ENCODE data around the gene RGL4. TPM values are rescaled to one million over a fixed set of nuclear protein-coding genes. Genes with fewer than 3 reads are reported as not detected.

Gene RGL4
- total and polyA plus RNA-seq, 2 of the 8 experiments (the other 6 are each of a cell fraction or from before 2014, with no cell fraction given), result not detected

- TF ChIP-seq, protein P1, sequence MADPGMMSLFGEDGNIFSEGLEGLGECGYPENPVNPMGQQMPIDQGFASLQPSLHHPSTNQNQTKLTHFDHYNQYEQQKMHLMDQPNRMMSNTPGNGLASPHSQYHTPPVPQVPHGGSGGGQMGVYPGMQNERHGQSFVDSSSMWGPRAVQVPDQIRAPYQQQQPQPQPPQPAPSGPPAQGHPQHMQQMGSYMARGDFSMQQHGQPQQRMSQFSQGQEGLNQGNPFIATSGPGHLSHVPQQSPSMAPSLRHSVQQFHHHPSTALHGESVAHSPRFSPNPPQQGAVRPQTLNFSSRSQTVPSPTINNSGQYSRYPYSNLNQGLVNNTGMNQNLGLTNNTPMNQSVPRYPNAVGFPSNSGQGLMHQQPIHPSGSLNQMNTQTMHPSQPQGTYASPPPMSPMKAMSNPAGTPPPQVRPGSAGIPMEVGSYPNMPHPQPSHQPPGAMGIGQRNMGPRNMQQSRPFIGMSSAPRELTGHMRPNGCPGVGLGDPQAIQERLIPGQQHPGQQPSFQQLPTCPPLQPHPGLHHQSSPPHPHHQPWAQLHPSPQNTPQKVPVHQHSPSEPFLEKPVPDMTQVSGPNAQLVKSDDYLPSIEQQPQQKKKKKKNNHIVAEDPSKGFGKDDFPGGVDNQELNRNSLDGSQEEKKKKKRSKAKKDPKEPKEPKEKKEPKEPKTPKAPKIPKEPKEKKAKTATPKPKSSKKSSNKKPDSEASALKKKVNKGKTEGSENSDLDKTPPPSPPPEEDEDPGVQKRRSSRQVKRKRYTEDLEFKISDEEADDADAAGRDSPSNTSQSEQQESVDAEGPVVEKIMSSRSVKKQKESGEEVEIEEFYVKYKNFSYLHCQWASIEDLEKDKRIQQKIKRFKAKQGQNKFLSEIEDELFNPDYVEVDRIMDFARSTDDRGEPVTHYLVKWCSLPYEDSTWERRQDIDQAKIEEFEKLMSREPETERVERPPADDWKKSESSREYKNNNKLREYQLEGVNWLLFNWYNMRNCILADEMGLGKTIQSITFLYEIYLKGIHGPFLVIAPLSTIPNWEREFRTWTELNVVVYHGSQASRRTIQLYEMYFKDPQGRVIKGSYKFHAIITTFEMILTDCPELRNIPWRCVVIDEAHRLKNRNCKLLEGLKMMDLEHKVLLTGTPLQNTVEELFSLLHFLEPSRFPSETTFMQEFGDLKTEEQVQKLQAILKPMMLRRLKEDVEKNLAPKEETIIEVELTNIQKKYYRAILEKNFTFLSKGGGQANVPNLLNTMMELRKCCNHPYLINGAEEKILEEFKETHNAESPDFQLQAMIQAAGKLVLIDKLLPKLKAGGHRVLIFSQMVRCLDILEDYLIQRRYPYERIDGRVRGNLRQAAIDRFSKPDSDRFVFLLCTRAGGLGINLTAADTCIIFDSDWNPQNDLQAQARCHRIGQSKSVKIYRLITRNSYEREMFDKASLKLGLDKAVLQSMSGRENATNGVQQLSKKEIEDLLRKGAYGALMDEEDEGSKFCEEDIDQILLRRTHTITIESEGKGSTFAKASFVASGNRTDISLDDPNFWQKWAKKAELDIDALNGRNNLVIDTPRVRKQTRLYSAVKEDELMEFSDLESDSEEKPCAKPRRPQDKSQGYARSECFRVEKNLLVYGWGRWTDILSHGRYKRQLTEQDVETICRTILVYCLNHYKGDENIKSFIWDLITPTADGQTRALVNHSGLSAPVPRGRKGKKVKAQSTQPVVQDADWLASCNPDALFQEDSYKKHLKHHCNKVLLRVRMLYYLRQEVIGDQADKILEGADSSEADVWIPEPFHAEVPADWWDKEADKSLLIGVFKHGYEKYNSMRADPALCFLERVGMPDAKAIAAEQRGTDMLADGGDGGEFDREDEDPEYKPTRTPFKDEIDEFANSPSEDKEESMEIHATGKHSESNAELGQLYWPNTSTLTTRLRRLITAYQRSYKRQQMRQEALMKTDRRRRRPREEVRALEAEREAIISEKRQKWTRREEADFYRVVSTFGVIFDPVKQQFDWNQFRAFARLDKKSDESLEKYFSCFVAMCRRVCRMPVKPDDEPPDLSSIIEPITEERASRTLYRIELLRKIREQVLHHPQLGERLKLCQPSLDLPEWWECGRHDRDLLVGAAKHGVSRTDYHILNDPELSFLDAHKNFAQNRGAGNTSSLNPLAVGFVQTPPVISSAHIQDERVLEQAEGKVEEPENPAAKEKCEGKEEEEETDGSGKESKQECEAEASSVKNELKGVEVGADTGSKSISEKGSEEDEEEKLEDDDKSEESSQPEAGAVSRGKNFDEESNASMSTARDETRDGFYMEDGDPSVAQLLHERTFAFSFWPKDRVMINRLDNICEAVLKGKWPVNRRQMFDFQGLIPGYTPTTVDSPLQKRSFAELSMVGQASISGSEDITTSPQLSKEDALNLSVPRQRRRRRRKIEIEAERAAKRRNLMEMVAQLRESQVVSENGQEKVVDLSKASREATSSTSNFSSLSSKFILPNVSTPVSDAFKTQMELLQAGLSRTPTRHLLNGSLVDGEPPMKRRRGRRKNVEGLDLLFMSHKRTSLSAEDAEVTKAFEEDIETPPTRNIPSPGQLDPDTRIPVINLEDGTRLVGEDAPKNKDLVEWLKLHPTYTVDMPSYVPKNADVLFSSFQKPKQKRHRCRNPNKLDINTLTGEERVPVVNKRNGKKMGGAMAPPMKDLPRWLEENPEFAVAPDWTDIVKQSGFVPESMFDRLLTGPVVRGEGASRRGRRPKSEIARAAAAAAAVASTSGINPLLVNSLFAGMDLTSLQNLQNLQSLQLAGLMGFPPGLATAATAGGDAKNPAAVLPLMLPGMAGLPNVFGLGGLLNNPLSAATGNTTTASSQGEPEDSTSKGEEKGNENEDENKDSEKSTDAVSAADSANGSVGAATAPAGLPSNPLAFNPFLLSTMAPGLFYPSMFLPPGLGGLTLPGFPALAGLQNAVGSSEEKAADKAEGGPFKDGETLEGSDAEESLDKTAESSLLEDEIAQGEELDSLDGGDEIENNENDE (IDR thresholded peaks at IDR 0.05; ENCODE audit: insufficient replicate concordance, low read length), result no peak
- TF ChIP-seq FOSL1 (IDR thresholded peaks at IDR 0.05; ENCODE audit: insufficient read depth, low read depth, low read length) (no peak), SAP30 (IDR thresholded peaks at IDR 0.05; ENCODE audit: insufficient read depth, insufficient replicate concordance, low read length) (no peak)
Observed at GRCh38 chr22:23677701-23677995, 13.2 kb upstream of the RGL4 start (continued).

Data from H1 (cell line).